Measurements from ENCODE around the gene PIP5K1B.

DNA sequence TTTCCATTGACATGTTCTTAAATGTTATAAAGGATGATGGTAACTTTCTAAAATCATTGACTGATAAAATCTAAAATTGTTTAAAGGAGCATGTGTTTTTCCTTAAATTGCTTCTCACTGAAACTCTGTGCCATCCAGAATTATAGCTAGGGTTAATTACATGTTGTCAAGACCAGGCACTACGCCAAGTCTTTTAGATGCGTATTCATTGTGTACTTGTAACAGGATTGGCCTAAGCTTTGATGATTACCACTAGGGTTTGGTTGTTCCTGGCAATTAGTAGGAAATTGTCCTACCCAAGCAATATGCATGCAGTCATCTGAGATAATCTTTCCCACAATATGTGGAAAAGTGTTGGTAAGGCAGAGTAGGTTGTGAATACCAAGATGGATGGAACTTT, 265.1 kb downstream of the PIP5K1B start:
- TF ChIP-seq, protein P1, sequence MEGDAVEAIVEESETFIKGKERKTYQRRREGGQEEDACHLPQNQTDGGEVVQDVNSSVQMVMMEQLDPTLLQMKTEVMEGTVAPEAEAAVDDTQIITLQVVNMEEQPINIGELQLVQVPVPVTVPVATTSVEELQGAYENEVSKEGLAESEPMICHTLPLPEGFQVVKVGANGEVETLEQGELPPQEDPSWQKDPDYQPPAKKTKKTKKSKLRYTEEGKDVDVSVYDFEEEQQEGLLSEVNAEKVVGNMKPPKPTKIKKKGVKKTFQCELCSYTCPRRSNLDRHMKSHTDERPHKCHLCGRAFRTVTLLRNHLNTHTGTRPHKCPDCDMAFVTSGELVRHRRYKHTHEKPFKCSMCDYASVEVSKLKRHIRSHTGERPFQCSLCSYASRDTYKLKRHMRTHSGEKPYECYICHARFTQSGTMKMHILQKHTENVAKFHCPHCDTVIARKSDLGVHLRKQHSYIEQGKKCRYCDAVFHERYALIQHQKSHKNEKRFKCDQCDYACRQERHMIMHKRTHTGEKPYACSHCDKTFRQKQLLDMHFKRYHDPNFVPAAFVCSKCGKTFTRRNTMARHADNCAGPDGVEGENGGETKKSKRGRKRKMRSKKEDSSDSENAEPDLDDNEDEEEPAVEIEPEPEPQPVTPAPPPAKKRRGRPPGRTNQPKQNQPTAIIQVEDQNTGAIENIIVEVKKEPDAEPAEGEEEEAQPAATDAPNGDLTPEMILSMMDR (IDR thresholded peaks at IDR 0.05; ENCODE audit: low read length), result no peak
- no peak for TF ChIP-seq EZH2 (IDR thresholded peaks at IDR 0.05; ENCODE audit: borderline replicate concordance, low read length)
